PC-9 (cell line): ENCODE measurements around the gene MAP2K5.

Source experiments
- EZH2 ChIP-seq: fragments of 200-600 bp; sonication (generic); IDR thresholded peaks from 2 replicates; pipeline ENCODE4 v1.8.0; 2017; ENCODE audit warnings: antibody characterized with exemption, low read depth
- TF ChIP-seq, protein P1 (sequence below): fragments of 200-600 bp; sonication (generic); conservative IDR thresholded peaks from 2 replicates; pipeline ENCODE4 v1.6.1; 2017; ENCODE audit warnings: mixed run types, antibody characterized with exemption, mild to moderate bottlenecking, moderate library complexity

DNA sequence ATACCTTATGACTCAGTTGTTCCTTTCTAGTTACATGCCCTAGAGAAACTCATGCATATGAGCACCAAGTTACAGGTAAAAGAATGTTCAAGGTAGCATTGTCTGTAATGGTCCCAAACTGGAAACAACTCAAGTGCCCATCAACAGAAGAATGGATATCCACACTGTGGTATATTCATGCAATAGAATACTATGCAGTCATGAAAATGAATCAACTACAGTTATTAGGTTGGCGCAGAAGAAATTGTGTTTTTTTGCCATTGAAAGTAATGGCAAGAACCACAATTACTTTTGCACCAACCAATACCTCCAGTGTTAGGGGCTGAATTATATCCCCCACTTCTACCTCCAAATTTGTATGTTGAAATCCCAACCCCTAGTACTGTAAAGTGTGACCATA is 307.0 kb downstream of the MAP2K5 start:
- TF ChIP-seq, protein P1, sequence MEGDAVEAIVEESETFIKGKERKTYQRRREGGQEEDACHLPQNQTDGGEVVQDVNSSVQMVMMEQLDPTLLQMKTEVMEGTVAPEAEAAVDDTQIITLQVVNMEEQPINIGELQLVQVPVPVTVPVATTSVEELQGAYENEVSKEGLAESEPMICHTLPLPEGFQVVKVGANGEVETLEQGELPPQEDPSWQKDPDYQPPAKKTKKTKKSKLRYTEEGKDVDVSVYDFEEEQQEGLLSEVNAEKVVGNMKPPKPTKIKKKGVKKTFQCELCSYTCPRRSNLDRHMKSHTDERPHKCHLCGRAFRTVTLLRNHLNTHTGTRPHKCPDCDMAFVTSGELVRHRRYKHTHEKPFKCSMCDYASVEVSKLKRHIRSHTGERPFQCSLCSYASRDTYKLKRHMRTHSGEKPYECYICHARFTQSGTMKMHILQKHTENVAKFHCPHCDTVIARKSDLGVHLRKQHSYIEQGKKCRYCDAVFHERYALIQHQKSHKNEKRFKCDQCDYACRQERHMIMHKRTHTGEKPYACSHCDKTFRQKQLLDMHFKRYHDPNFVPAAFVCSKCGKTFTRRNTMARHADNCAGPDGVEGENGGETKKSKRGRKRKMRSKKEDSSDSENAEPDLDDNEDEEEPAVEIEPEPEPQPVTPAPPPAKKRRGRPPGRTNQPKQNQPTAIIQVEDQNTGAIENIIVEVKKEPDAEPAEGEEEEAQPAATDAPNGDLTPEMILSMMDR = no peak
- TF ChIP-seq EZH2 = no peak
